HG03280 (cell line): ENCODE results near the gene SLC22A2.

Experiments used
- ATAC-seq: cut with Tn5 transposase; IDR thresholded peaks from one replicate; pipeline ENCODE4 v1.9.1; 2021; ENCODE audit warnings: mild to moderate bottlenecking, moderate library complexity; ENCODE audit not compliant: unreplicated experiment

SLC22A2 gene

GRCh38 chr6:160218810-160219209 lies 39.8 kb downstream of the SLC22A2 start:
- no peak for ATAC-seq

DNA sequence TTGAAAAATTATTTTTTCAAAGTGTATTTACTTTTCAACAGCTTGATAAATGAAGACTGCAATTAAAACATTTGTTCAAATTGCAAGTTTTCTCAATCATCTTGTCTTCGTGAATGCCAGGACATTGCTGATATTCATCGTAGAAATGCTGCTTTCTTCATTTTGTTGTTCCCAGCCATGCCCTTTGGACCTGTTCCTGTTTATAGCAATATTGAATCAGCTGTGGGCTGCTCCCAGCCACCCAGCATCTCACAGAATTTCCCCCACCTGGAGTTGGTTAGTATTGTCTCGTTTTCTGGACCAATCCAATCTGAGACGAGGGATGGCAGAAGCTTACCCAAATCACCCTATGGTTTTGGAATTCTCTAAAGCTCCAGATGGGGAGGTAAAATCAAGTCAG lies 40.8 kb downstream of the SLC22A2 start:
- no peak for ATAC-seq

DNA sequence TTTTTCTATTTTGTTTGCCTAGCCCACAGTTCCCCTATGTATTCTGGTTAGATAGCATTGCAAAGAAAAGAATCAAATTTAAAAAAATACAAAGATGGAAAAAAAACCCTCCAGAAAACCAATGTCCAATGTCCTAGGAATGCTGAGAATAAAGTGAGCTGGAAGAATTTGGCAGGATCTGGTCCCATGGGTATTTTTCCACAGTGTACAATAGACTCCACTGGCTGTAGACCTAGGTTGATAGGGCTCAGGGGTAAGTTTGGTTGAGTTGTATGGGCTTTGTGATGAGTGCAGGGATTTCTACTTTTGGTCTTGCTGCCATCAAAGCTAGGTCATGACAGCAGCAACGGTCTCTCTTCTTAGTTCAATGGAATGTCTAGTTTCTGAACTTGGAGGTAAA lies 41.5 kb downstream of the SLC22A2 start:
- no peak for ATAC-seq

GRCh38 chr6:160215232-160215631 lies 43.4 kb downstream of the SLC22A2 start:
- ATAC-seq = no peak

DNA sequence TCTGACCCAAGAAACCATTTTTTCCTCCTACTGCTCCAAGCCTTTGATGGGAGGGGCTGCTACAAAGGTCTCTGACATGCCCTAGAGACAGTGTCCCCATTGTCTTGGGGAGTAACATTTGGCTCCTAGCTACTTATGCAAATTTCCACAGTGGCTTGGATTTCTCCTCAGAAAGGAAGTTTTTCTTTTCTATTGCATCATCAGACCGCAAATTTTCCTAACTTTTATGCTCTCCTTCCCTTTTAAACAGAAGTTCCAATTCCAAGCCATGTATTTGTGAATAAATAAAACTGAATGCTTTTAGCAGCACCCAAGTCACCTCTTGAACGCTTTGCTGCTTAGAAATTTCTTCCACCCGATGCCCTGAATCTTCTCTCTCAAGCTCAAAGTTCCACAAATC lies 51.0 kb downstream of the SLC22A2 start:
- ATAC-seq = no peak

- ATAC-seq = no peak
These were observed 53.9 kb downstream of the SLC22A2 start for GRCh38 chr6:160204710-160205109.

DNA sequence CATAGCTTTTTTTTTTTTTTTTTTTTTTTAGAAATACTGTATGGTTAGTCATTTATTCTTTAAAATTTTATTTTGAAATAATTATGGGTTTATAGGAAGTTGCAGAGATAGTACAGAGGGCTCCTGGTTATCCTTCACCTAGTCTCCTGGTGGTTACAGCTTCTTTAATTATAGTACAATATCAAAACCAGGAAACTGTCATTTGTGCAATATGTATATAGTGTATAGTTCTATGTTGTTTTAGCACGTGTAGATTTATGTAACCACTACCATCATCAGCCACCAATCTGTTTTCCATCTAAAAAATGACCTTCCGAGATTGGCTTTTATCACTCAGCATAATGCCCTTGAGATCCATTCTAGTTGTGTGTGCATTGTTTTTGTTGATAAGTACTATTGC lies 54.7 kb downstream of the SLC22A2 start:
- ATAC-seq = no peak

- no peak for ATAC-seq
These were observed 55.1 kb downstream of the SLC22A2 start for GRCh38 chr6:160203522-160203921.

DNA sequence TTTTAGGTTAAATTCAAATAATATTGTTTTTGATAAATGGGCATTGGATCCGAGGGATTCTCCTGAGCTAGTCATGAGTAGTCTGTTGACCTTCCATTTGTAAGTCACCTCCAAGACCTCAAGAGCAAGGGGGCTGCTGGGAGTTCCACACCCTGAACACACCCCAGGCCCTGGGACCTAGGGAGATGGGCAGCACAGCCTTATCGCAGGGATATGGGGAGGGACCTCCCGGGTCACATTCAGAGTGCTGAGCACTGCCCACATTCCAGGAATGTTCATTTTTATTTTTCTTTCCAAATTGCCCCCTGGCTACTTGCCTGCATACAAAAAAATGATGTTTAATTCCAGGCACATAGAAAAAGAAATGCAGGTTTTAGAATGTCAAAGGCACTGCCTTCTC lies 55.5 kb downstream of the SLC22A2 start:
- no peak for ATAC-seq

DNA sequence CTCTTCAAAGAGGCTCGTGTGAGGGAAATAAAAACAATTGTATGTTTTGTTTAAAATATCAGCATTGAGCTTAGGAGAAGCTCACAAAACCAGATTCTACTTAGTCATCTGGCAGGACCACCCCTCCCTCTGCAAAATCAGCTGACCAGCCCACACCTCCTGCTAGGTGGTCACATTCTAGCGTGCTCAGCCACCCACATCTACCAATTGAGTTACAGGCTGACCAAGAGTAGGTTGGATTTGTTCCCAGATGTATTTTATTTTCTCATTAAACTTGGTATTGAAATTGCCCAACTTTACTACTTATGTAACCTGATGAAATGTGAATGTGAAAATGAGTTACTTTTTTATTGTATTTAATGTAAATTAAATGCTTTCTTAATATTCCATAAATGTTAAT lies 56.2 kb downstream of the SLC22A2 start:
- ATAC-seq = no peak

- ATAC-seq = no peak
These were observed 57.6 kb downstream of the SLC22A2 start for GRCh38 chr6:160201061-160201460.

DNA sequence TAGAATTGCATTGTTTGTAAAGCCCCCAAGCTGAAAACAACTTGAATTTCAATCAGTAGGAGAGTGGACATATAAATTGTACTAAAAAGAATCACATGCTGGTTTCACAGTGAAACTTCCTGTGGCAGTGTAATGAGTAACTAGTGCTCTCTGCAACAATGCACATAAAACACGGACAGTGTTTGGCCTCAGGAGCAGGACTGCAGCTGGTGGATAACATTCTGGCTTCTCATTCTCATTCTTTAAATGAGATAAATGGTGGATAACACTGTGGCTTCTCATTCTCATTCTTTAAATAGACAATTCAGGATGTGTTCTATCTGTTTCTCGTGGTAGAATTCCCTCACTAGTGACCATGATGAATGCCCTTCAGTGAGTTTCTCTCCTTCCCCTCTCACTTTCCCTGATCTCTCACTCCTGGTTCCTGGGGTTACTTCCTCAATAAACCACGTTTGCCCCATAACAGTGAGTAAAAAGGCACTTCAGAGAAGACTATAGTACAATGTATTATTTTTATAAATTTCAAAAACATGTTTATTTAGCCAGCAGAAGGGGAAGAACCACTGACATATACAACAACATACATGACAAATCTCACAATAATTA lies 59.9 kb downstream of the SLC22A2 start:
- no peak for ATAC-seq

DNA sequence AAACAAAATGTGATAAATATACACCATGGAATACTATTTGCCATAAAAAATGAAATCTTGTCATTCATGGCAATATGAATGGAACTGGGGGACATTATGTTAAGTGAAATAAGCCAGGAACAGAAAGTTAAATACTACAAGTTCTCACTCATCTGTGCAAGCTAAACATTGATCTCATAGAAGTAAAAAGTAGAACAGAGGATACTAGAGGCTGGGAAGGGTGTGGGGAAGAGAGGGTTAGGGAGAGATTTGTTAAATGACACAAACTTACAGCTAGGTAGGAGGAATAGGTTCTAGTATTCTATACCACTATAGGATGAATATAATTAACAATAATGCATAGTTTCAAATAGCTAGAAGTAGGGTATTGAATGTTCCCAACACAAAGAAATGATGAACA lies 61.0 kb downstream of the SLC22A2 start:
- no peak for ATAC-seq

- no peak for ATAC-seq
These were observed 63.8 kb downstream of the SLC22A2 start for GRCh38 chr6:160194808-160195207.

GRCh38 chr6:160192840-160193239 lies 65.8 kb downstream of the SLC22A2 start:
- no peak for ATAC-seq

DNA sequence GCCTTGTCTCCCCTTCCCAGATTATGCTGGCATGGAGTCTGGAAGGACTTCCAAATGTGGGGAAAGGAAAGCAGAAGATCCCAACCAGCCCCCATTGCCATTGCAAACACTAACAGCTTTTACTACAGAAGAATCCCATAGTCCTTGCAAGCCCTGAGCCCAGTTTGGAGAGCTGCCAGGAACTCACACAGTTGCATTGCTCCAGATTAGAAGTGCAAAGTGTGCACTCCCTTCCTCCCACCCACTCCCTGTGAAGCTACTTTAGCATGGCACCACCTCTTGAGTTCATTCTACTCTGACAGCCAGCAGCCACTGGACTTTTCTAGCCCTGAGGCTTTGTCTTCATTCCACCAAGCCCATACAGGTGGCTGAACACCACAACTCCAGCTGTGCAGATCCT lies 67.6 kb downstream of the SLC22A2 start:
- no peak for ATAC-seq

- no peak for ATAC-seq
These were observed 68.5 kb downstream of the SLC22A2 start for GRCh38 chr6:160190081-160190480.

- no peak for ATAC-seq
These were observed 69.8 kb downstream of the SLC22A2 start for GRCh38 chr6:160188773-160189172.

- ATAC-seq = no peak
These were observed 77.9 kb downstream of the SLC22A2 start for GRCh38 chr6:160180706-160181105.

- ATAC-seq = no peak
These were observed 80.3 kb downstream of the SLC22A2 start for GRCh38 chr6:160178271-160178670.

DNA sequence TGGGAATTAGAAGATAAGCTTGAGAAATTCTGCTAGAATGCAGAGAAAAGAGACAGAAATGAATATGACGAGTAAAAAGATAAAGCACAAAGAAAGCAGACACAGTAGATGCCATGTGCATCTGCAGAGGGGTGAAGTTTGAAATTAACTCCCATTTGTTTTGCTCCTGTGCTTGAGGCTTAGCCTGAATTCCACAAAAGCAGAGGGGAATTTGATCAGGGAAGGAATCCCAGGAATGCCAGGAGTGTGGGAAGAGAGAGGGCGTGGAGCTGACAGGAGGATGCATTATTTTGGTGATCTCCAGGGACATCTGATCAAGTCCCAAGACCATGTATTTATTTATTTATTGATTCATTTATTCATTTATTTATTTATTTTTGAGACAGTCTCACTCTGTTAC lies 81.4 kb downstream of the SLC22A2 start:
- ATAC-seq = no peak

- no peak for ATAC-seq
These were observed 83.9 kb downstream of the SLC22A2 start for GRCh38 chr6:160174681-160175080.

DNA sequence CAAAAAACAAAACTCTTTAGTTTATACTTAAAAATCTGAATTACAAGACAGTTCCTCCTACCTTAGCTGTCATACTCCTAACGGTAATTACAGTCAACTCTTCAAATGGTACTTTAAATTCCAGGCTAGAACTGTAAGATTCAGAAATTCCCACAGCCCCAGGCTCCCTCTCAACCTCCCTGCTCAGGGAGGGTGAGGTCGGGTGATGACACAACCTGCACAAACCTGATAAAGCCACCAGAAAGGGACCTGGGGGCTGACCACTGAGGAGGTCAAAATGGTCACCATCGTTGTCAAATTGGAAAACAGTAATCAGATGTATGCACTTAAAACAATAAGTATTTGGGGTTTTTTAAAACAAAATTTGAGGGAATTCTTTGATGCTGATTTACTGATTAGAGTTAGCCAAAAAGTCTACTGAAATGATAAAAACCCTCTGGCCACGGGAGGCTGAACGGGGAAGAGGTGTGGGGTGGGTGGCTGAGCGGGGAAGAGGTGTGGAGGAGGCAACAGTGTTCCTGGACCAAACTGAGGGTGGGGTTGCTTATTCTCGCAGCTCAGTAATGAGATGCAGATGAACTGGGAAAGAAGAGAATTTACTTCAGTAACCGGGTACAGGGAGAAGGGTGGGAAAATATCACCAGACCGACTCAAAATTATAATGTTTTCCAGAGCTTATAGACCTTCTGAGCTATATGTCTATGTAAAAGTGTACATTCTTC lies 84.7 kb downstream of the SLC22A2 start:
- no peak for ATAC-seq
